PC-3 (cell line): ENCODE data around the gene FAM229B. TPM values are rescaled to one million over a fixed set of nuclear protein-coding genes. Genes with fewer than 3 reads are reported as not detected.

ENCODE experiments used
- ATAC-seq: fragments of 200-7000 bp; cut with Tn5 transposase; 2 replicates; pipeline ENCODE4 v1.9.1; 2020; ENCODE audit warnings: mild to moderate bottlenecking, moderate library complexity
- BruUV-seq: library from RNA; stranded (reverse); fragments of 400-500 nt; replicated peaks from 2 replicates; lab custom pipeline; 2021; lab: Mats Ljungman, UMichigan
- CTCF ChIA-PET: fragments of 300-600 bp; sonication (Branson Sonifier 250); formaldehyde crosslinking; loops from one replicate; lab custom pipeline; 2022; ENCODE audit warnings: antibody characterized with exemption; lab: Charles Lee
- POLR2A ChIA-PET: fragments of 300-600 bp; sonication (Branson Sonifier 250); formaldehyde crosslinking; loops from one replicate; lab custom pipeline; 2022; ENCODE audit warnings: antibody characterized with exemption; ENCODE audit not compliant: unreplicated experiment; lab: Charles Lee
- DNase-seq: peaks from one replicate; pipeline ENCODE4 v3.0.0-alpha.2; 2015
- H2AFZ ChIP-seq: fragments of 300-600 bp; sonication (generic); 2 replicates; pipeline ENCODE4 v1.6.0; 2016; ENCODE audit warnings: antibody characterized with exemption, low read length
- H3F3A ChIP-seq: fragments of 300-600 bp; sonication (generic); one replicate; pipeline ENCODE4 v1.6.0; 2017; ENCODE audit warnings: antibody characterized with exemption, low read length, control low read depth, mild to moderate bottlenecking; ENCODE audit not compliant: unreplicated experiment
- H3K27ac ChIP-seq: fragments of 300-600 bp; sonication (generic); 2 replicates; pipeline ENCODE4 v1.5.1; 2016; ENCODE audit warnings: mild to moderate bottlenecking, low read length
- H3K27me3 ChIP-seq: fragments of 300-600 bp; sonication (generic); 2 replicates; pipeline ENCODE4 v1.6.1; 2016; ENCODE audit warnings: low read length, mixed read lengths
- H3K36me3 ChIP-seq: fragments of 300-600 bp; sonication (generic); 2 replicates; pipeline ENCODE4 v1.6.1; 2016; ENCODE audit warnings: low read depth, mixed run types, low read length, mixed read lengths
- H3K4me1 ChIP-seq: fragments of 300-600 bp; sonication (generic); 2 replicates; pipeline ENCODE4 v1.5.1; 2016; ENCODE audit warnings: low read length; ENCODE audit not compliant: insufficient read depth
- H3K4me2 ChIP-seq: fragments of 300-600 bp; sonication (generic); 2 replicates; pipeline ENCODE4 v1.6.0; 2016; ENCODE audit warnings: low read length
- H3K4me3 ChIP-seq: fragments of 300-600 bp; sonication (generic); 2 replicates; pipeline ENCODE4 v1.5.1; 2016; ENCODE audit warnings: mild to moderate bottlenecking, low read length, mixed read lengths
- H3K79me2 ChIP-seq: fragments of 300-600 bp; sonication (generic); 2 replicates; pipeline ENCODE4 v1.6.1; 2017; ENCODE audit warnings: low read length, mixed read lengths
- H3K9ac ChIP-seq: fragments of 300-600 bp; sonication (generic); 2 replicates; pipeline ENCODE4 v1.6.0; 2016; ENCODE audit warnings: mild to moderate bottlenecking, low read length
- H3K9me2 ChIP-seq: fragments of 300-600 bp; sonication (generic); replicated peaks from 2 replicates; pipeline ENCODE4 v1.6.1; 2016; ENCODE audit warnings: mixed run types, low read length, mixed read lengths
- H3K9me3 ChIP-seq: fragments of 300-600 bp; sonication (generic); 2 replicates; pipeline ENCODE4 v1.6.1; 2016; ENCODE audit warnings: low read length, mixed read lengths
- H4K20me1 ChIP-seq: fragments of 300-600 bp; sonication (generic); 2 replicates; pipeline ENCODE4 v1.6.1; 2016; ENCODE audit warnings: low read length, mixed read lengths
- EZH2 ChIP-seq: fragments of 300-600 bp; sonication (generic); IDR thresholded peaks from one replicate; pipeline ENCODE4 v1.6.1; 2017; ENCODE audit warnings: antibody characterized with exemption, mild to moderate bottlenecking, low read length; ENCODE audit not compliant: unreplicated experiment
- EZH2phosphoT487 ChIP-seq: fragments of 300-600 bp; sonication (generic); IDR thresholded peaks from 2 replicates; pipeline ENCODE4 v1.6.1; 2018; ENCODE audit warnings: mild to moderate bottlenecking, antibody characterized with exemption, low read length, borderline replicate concordance
- intact Hi-C: fragments of 100-400 bp; cut with micrococcal nuclease; formaldehyde crosslinking; loops from 2 replicates; pipeline ENCODE4 v1.9.0; 2023
- total RNA-seq: library from RNA; depleted of rRNA; stranded (reverse); fragments of >200 nt; gene quantifications from 2 replicates; pipeline ENCODE4 v1.2.3, GENCODE V29; 2014
- TF ChIP-seq, protein P1 (sequence below): fragments of 300-600 bp; sonication (generic); conservative IDR thresholded peaks from 2 replicates; pipeline ENCODE4 v1.5.1; 2017; ENCODE audit warnings: antibody characterized with exemption, low read depth, mild to moderate bottlenecking, low read length

Gene FAM229B
- total RNA-seq, 1 experiment from 2014 or later: 6.7 TPM

GRCh38 chr6:112054001-112054400 is 33.4 kb upstream of the FAM229B start, which contains the start of gene CCN6:
TSS of gene CCN6 (plus strand) at chr6:112054104. CDS start at chr6:112054358, 254 bp downstream.
- Histone ChIP-seq H2AFZ (no peak within 1 kb of the TSS; the same call in 1 of the 2 replicates), H3K36me3 (no peaks in the 10 kb centered on the region), H3K79me2 (no peaks in the 10 kb centered on the region), H3K9ac (no peak within 1 kb of the TSS), H3K4me3 (no peak within 1 kb of the TSS), H3K4me1 (no peaks in the 10 kb centered on the region), H4K20me1 (no peaks in the 10 kb centered on the region), H3K27ac (no peak within 1 kb of the TSS), H3K4me2 (no peak within 1 kb of the TSS), H3K27me3 (no peaks in the 10 kb centered on the region), H3F3A (no peaks in the 10 kb centered on the region), H3K9me2 (no peaks in the 10 kb centered on the region), H3K9me3 (no peaks in the 10 kb centered on the region)
- no peak for TF ChIP-seq EZH2
- TF ChIP-seq EZH2phosphoT487: no peak
- TF ChIP-seq, protein P1, sequence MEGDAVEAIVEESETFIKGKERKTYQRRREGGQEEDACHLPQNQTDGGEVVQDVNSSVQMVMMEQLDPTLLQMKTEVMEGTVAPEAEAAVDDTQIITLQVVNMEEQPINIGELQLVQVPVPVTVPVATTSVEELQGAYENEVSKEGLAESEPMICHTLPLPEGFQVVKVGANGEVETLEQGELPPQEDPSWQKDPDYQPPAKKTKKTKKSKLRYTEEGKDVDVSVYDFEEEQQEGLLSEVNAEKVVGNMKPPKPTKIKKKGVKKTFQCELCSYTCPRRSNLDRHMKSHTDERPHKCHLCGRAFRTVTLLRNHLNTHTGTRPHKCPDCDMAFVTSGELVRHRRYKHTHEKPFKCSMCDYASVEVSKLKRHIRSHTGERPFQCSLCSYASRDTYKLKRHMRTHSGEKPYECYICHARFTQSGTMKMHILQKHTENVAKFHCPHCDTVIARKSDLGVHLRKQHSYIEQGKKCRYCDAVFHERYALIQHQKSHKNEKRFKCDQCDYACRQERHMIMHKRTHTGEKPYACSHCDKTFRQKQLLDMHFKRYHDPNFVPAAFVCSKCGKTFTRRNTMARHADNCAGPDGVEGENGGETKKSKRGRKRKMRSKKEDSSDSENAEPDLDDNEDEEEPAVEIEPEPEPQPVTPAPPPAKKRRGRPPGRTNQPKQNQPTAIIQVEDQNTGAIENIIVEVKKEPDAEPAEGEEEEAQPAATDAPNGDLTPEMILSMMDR: no peak
- DNase-seq (no peak), ATAC-seq (no peak)
- ChIA-PET POLR2A (no interaction called here), CTCF (no interaction called here)
- intact Hi-C loops: no loop called here
- BruUV-seq: no TSS peak

GRCh38 chr6:112054555-112055190 is 32.7 kb upstream of the FAM229B start:
- Histone ChIP-seq H3K79me2 (no peaks in the 10 kb centered on the region), H3K27ac (no peak overlapping the region), H4K20me1 (no peaks in the 10 kb centered on the region), H3K27me3 (no peaks in the 10 kb centered on the region), H3K9ac (no peak overlapping the region), H3F3A (no peaks in the 10 kb centered on the region), H3K4me2 (no peak overlapping the region), H3K36me3 (no peaks in the 10 kb centered on the region), H3K9me3 (no peaks in the 10 kb centered on the region), H3K4me3 (no peak overlapping the region), H2AFZ (no peak overlapping the region; the same call in 1 of the 2 replicates), H3K9me2 (no peaks in the 10 kb centered on the region), H3K4me1 (no peaks in the 10 kb centered on the region)
- POLR2A ChIA-PET: no interaction called here
- TF ChIP-seq EZH2: no peak
- DNase-seq: peak; percentile 6
- ATAC-seq: peak; percentile 40
- intact Hi-C loops: no loop called here
- CTCF ChIA-PET: no interaction called here
- no TSS peak for BruUV-seq

GRCh38 chr6:112058243-112059032 is 29.0 kb upstream of the FAM229B start:
- Histone ChIP-seq H3K4me2 (no peak overlapping the region), H4K20me1 (no peaks in the 10 kb centered on the region), H3K4me1 (peaks cover 10% of the 10 kb centered on the region), H3K9me3 (no peaks in the 10 kb centered on the region), H3K27me3 (no peaks in the 10 kb centered on the region), H3K79me2 (no peaks in the 10 kb centered on the region), H3F3A (no peaks in the 10 kb centered on the region), H3K9ac (no peak overlapping the region), H3K27ac (no peak overlapping the region), H3K36me3 (no peaks in the 10 kb centered on the region), H3K4me3 (no peak overlapping the region), H3K9me2 (no peaks in the 10 kb centered on the region), H2AFZ (no peak overlapping the region)
- TF ChIP-seq EZH2 (no peak), EZH2phosphoT487 (no peak)
- TF ChIP-seq, protein P1: no peak
- POLR2A ChIA-PET: no interaction called here
- intact Hi-C loops: no loop called here
- CTCF ChIA-PET: no interaction called here
- no TSS peak for BruUV-seq
- no peak for DNase-seq
- ATAC-seq: no peak
